Measurements from ENCODE around the gene KIF12. TPM values are rescaled to one million over a fixed set of nuclear protein-coding genes. Genes with fewer than 3 reads are reported as not detected.

KIF12 gene
- total and polyA plus RNA-seq, 2 of the 8 experiments (the other 6 are each of a cell fraction or from before 2014, with no cell fraction given), result 2.9 to 3.9 TPM

GRCh38 chr9:114050226-114050568 is 48.9 kb downstream of the KIF12 start:
- no peaks in the 10 kb centered on the region for H3K79me2 ChIP-seq (ENCODE audit: control insufficient read depth in 1 of 2, insufficient read depth in 2 of 2, low read length in 2 of 2)
- peaks cover 7 to 33% (median 14%) of the 10 kb centered on the region in 4 experiments; a peak in 7 of 8 replicates for H3K36me3 ChIP-seq (ENCODE audit: control insufficient read depth in 2 of 4, insufficient read depth in 4 of 4, low read length in 3 of 4)
- H3K4me3 ChIP-seq (ENCODE audit: extremely low read depth in 1 of 4, insufficient read depth in 2 of 4, low read depth in 3 of 4, low read length in 4 of 4), result no peak overlapping the region
- H3K9me3 ChIP-seq (ENCODE audit: insufficient read depth in 2 of 2, low read depth in 1 of 2, low read length in 1 of 2), result no peaks in the 10 kb centered on the region
- H2BK5ac ChIP-seq (ENCODE audit: low read depth, low read length), result no peak overlapping the region
- H4K91ac ChIP-seq (replicated peaks; ENCODE audit: insufficient read length, low read length), result no peak overlapping the region
- H3K79me1 ChIP-seq (ENCODE audit: low read depth, low read length), result no peaks in the 10 kb centered on the region
- H3K23ac ChIP-seq (ENCODE audit: insufficient read length), result no peak overlapping the region
- FAIRE-seq (no peak), DNase-seq (ENCODE audit: low read depth in 1 of 2, low spot score in 2 of 2) (no peak)
- whole genome bisulfite sequencing, 2 experiments (ENCODE audit: extremely low coverage in 1 of 2, insufficient coverage in 1 of 2, insufficient read length in 1 of 2, insufficient replicate concordance in 2 of 2, low coverage in 1 of 2, low lambda C conversion rate in 2 of 2, missing lambda C conversion rate in 1 of 2), result 85% methylated on average over 11 of the region's 11 CpGs; no CpG with 5 or more reads in 1 of the 2 experiments
- no peak overlapping the region for H4K5ac ChIP-seq (ENCODE audit: insufficient read length, low read depth, low read length)
- ChIA-PET CTCF (ENCODE audit: partially characterized antibody) (interaction anchor here (0.6 to 1.7 kb wide), 7 partner anchors 11 to 243 kb away, joined by 3 to 5 read pairs (median 4); no protein-coding TSS in a partner anchor), POLR2A (ENCODE audit: partially characterized antibody) (no interaction called here)
- no peak overlapping the region for H2AK5ac ChIP-seq (ENCODE audit: low read depth, low read length)
- no peak overlapping the region for H3K4me2 ChIP-seq (ENCODE audit: insufficient read depth in 1 of 2, low read depth in 2 of 2, low read length in 2 of 2)
- H4K20me1 ChIP-seq (replicated peaks in 1 of 2; ENCODE audit: control insufficient read depth in 1 of 2, insufficient read depth in 2 of 2, low read length in 2 of 2), result peaks cover 0 to 3% of the 10 kb centered on the region in 2 experiments
- no peaks in the 10 kb centered on the region for H3K4me1 ChIP-seq (replicated peaks in 1 of 4; ENCODE audit: control insufficient read depth in 3 of 4, insufficient read depth in 4 of 4, low read length in 3 of 4)
- H3K9ac ChIP-seq (replicated peaks in 1 of 4; ENCODE audit: extremely low read depth in 1 of 4, low read depth in 3 of 4, low read length in 3 of 4), result no peak overlapping the region
- no peaks in the 10 kb centered on the region for H3K23me2 ChIP-seq (ENCODE audit: low read depth, low read length)
- H3K14ac ChIP-seq (ENCODE audit: insufficient read length), result no peak overlapping the region
- H2AFZ ChIP-seq (ENCODE audit: low read length), result no peak overlapping the region
- no peak overlapping the region; the same call in 1 of the 2 replicates for H4K8ac ChIP-seq (ENCODE audit: extremely low read depth, insufficient read depth, low read length)
- no peak overlapping the region for H3K56ac ChIP-seq (replicated peaks; ENCODE audit: insufficient read length, low read depth, low read length)
- no peak overlapping the region for H2BK15ac ChIP-seq (ENCODE audit: low read length)
- no peak overlapping the region for H2BK20ac ChIP-seq (ENCODE audit: low read length)
- H2BK12ac ChIP-seq (ENCODE audit: low read depth, low read length), result no peak overlapping the region
- no peak overlapping the region for H3K4ac ChIP-seq (replicated peaks; ENCODE audit: insufficient read length, low read depth, low read length)
- H3K27me3 ChIP-seq (replicated peaks in 1 of 4; ENCODE audit: control insufficient read depth in 3 of 4, extremely low read depth in 1 of 4, insufficient read depth in 3 of 4, low read length in 3 of 4), result no peaks in the 10 kb centered on the region
- H3K27ac ChIP-seq (ENCODE audit: low read depth, low read length), result no peak overlapping the region
- no peak overlapping the region for H3K18ac ChIP-seq (ENCODE audit: extremely low read depth, low read length)
- H2BK120ac ChIP-seq (replicated peaks; ENCODE audit: low read depth, low read length), result no peak overlapping the region
- no peak for TF ChIP-seq RNF2 (IDR thresholded peaks at IDR 0.05; ENCODE audit: borderline replicate concordance, low read depth, low read length, missing control alignments, poor library complexity, severe bottlenecking)
- no peak for TF ChIP-seq NANOG (IDR thresholded peaks at IDR 0.05; ENCODE audit: insufficient read depth, low read depth, low read length, poor library complexity, severe bottlenecking)
- TF ChIP-seq ATF2 (IDR thresholded peaks at IDR 0.05; ENCODE audit: low read length), result no peak
- TF ChIP-seq SIX5 (IDR thresholded peaks at IDR 0.05; ENCODE audit: low read depth, low read length), result no peak
- TF ChIP-seq GABPA (IDR thresholded peaks at IDR 0.05; ENCODE audit: borderline replicate concordance, insufficient read depth, low read length), result no peak
- no peak for TF ChIP-seq PHF8 (conservative IDR thresholded peaks at IDR 0.05; ENCODE audit: low read depth, low read length)
- no peak for TF ChIP-seq BCL11A (IDR thresholded peaks at IDR 0.05; ENCODE audit: low read depth in 2 of 2, low read length in 2 of 2)
- no peak for TF ChIP-seq FOSL1 (IDR thresholded peaks at IDR 0.05; ENCODE audit: insufficient read depth, low read depth, low read length)
- TF ChIP-seq POU5F1 (IDR thresholded peaks at IDR 0.05; ENCODE audit: low read depth, low read length), result no peak
- no peak for TF ChIP-seq BACH1 (IDR thresholded peaks at IDR 0.05; ENCODE audit: low read length)
- no peak for TF ChIP-seq CBX8 (IDR thresholded peaks at IDR 0.05; ENCODE audit: borderline replicate concordance, low read depth, low read length)
- no peak for TF ChIP-seq HDAC2 (IDR thresholded peaks at IDR 0.05; ENCODE audit: borderline replicate concordance in 1 of 2, low read depth in 2 of 2, low read length in 2 of 2)

All from H1 (cell line).